ENCODE results near the gene ARL15. TPM values are rescaled to one million over a fixed set of nuclear protein-coding genes. Genes with fewer than 3 reads are reported as not detected.
A peak's percentile ranks its signal among the peaks of the same experiment; 100 is the strongest.

The ARL15 gene
- total RNA-seq, 1 experiment from 2014 or later, result 18.3 TPM

DNA sequence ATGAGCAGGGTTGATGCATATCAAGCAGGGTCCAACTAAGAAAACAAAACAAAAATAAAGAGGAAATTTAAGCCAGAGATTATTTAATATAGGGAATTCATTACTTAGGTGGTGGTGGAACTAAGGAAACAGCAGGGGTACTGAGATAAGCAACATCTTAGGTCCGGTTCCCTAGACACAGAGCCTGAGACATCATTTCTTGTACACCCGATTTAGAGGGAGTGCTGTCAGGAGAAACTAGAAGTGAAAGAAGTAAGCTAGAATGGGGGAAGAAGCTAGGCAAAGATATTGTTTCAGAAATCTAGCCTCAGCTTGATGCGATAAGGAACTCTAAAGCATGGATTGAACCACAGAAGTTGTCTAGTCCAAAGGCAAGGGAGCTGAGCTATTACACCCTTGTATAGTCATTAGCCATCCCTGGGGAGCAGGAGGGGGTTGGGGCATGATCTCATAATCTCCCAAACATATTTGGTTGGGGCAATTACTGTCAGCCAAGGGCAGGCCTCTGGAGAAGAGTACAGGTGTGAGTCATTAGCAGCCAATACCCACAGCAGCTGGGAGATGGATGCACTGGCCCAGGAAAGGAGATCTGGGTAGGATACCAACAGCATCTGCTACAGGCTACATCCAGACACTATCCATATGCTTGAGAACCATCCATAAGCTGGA, 194.5 kb downstream of the ARL15 start:
- ChIA-PET CTCF (no interaction called here), POLR2A (ENCODE audit: low non-redundant PET) (no interaction called here)
- H3K4me1 ChIP-seq (ENCODE audit: insufficient read depth, low read length, poor library complexity, severe bottlenecking), result no peaks in the 10 kb centered on the region
- intact Hi-C loops (cut with micrococcal nuclease; ENCODE audit: unreplicated experiment), result no loop called here
- no peaks in the 10 kb centered on the region for H3K9me3 ChIP-seq (ENCODE audit: low read depth, low read length, poor library complexity, severe bottlenecking)
- no peaks in the 10 kb centered on the region for H3K27me3 ChIP-seq (replicated peaks; ENCODE audit: insufficient read depth, low read depth, low read length, poor library complexity)
- no peak overlapping the region for H3K27ac ChIP-seq (ENCODE audit: low read depth, low read length, poor library complexity, severe bottlenecking)
- H3K4me3 ChIP-seq (ENCODE audit: low read depth, low read length, poor library complexity, severe bottlenecking), result no peak overlapping the region
- no peaks in the 10 kb centered on the region for H3K36me3 ChIP-seq (ENCODE audit: insufficient read depth, low read length, poor library complexity, severe bottlenecking)
- BruUV-seq (replicated peaks), result no TSS peak
- DNase-seq (ENCODE audit: low spot score), result peak; percentile 9
- TF ChIP-seq EZH2 (IDR thresholded peaks at IDR 0.05; ENCODE audit: borderline replicate concordance, low read depth, low read length, poor library complexity, severe bottlenecking), result no peak
- TF ChIP-seq, protein P1, sequence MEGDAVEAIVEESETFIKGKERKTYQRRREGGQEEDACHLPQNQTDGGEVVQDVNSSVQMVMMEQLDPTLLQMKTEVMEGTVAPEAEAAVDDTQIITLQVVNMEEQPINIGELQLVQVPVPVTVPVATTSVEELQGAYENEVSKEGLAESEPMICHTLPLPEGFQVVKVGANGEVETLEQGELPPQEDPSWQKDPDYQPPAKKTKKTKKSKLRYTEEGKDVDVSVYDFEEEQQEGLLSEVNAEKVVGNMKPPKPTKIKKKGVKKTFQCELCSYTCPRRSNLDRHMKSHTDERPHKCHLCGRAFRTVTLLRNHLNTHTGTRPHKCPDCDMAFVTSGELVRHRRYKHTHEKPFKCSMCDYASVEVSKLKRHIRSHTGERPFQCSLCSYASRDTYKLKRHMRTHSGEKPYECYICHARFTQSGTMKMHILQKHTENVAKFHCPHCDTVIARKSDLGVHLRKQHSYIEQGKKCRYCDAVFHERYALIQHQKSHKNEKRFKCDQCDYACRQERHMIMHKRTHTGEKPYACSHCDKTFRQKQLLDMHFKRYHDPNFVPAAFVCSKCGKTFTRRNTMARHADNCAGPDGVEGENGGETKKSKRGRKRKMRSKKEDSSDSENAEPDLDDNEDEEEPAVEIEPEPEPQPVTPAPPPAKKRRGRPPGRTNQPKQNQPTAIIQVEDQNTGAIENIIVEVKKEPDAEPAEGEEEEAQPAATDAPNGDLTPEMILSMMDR (conservative IDR thresholded peaks at IDR 0.05; ENCODE audit: low read depth, low read length), result no peak

DNA sequence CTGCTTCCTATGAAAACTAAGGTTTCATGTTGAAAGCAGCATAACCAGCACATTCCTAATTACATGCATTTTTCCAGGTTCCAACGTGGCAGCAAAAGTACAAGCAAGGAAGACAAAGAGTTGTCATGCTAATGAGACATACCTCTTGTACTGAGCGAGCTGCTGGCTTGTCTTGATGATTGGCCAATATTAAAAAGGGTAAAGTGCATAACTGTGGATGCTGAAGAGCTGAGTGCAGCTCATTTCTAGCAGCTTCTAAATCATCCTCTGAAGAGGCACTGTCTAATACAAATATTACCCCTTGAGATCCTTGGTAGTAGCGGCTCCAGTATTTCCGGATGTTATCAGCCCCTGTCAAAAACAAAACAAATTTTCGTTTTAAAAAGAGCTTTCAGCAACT, 197.3 kb downstream of the ARL15 start:
- no TSS peak for BruUV-seq (replicated peaks)
- ChIA-PET CTCF (no interaction called here), POLR2A (ENCODE audit: low non-redundant PET) (no interaction called here)
- TF ChIP-seq EZH2 (IDR thresholded peaks at IDR 0.05; ENCODE audit: borderline replicate concordance, low read depth, low read length, poor library complexity, severe bottlenecking), result no peak
- TF ChIP-seq, protein P1 (conservative IDR thresholded peaks at IDR 0.05; ENCODE audit: low read depth, low read length), result no peak
- DNase-seq (ENCODE audit: low spot score), result no peak
- Histone ChIP-seq H3K9me3 (ENCODE audit: low read depth, low read length, poor library complexity, severe bottlenecking) (no peaks in the 10 kb centered on the region), H3K4me3 (ENCODE audit: low read depth, low read length, poor library complexity, severe bottlenecking) (no peak overlapping the region), H3K4me1 (ENCODE audit: insufficient read depth, low read length, poor library complexity, severe bottlenecking) (no peaks in the 10 kb centered on the region), H3K27me3 (replicated peaks; ENCODE audit: insufficient read depth, low read depth, low read length, poor library complexity) (no peaks in the 10 kb centered on the region), H3K36me3 (ENCODE audit: insufficient read depth, low read length, poor library complexity, severe bottlenecking) (no peaks in the 10 kb centered on the region), H3K27ac (ENCODE audit: low read depth, low read length, poor library complexity, severe bottlenecking) (no peak overlapping the region)
- intact Hi-C loops (cut with micrococcal nuclease; ENCODE audit: unreplicated experiment), result no loop called here

DNA sequence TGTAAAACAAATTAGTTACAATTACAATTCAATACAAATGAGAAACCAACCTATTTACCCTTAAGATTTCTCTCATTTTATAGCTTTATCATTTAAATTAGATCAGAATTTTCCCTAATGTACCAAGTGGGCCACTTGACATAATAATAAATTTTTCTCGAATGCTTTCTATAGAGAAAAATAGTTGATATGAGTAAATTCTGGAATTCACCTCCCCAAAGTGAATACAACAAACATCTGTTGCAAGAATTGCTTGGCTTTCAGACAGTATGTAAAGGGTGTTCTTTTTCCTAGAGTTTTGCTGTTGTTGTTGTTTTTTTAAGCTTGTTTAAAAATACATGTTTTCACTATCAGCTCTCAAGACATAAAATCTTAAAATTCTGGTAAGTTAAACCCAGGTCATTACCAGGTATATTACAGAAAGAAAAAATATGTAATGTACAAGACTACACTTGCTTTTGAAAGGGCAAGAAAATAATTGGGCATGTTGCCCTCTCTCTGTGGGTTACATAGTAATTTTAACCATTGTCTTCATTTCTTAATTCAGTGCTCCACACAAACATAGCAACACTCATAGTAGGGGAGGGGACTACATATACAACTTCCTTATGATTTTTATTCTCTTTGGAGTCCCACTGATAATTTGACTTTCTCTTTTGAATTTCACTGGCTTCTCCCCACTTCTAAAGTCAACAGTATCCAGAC, 200.6 kb downstream of the ARL15 start:
- ChIA-PET POLR2A (ENCODE audit: low non-redundant PET) (no interaction called here), CTCF (no interaction called here)
- no peaks in the 10 kb centered on the region for H3K9me3 ChIP-seq (ENCODE audit: low read depth, low read length, poor library complexity, severe bottlenecking)
- TF ChIP-seq, protein P1 (conservative IDR thresholded peaks at IDR 0.05; ENCODE audit: low read depth, low read length), result no peak
- no peak for TF ChIP-seq EZH2 (IDR thresholded peaks at IDR 0.05; ENCODE audit: borderline replicate concordance, low read depth, low read length, poor library complexity, severe bottlenecking)
- intact Hi-C loops (cut with micrococcal nuclease; ENCODE audit: unreplicated experiment), result no loop called here
- no peaks in the 10 kb centered on the region for H3K36me3 ChIP-seq (ENCODE audit: insufficient read depth, low read length, poor library complexity, severe bottlenecking)
- no peaks in the 10 kb centered on the region for H3K4me1 ChIP-seq (ENCODE audit: insufficient read depth, low read length, poor library complexity, severe bottlenecking)
- no peak overlapping the region for H3K4me3 ChIP-seq (ENCODE audit: low read depth, low read length, poor library complexity, severe bottlenecking)
- BruUV-seq (replicated peaks), result no TSS peak
- DNase-seq (ENCODE audit: low spot score), result no peak
- no peak overlapping the region for H3K27ac ChIP-seq (ENCODE audit: low read depth, low read length, poor library complexity, severe bottlenecking)
- no peaks in the 10 kb centered on the region for H3K27me3 ChIP-seq (replicated peaks; ENCODE audit: insufficient read depth, low read depth, low read length, poor library complexity)
